K562 (cell line): Measurements from ENCODE around the gene EN2. TPM values are rescaled to one million over a fixed set of nuclear protein-coding genes. Genes with fewer than 3 reads are reported as not detected.

Experiments used
- ATAC-seq: fragments of 200-7000 bp; cut with Tn5 transposase; 3 replicates; pipeline ENCODE4 v1.9.1; 2020; ENCODE audit warnings: moderate library complexity
- BruUV-seq: library from RNA; stranded (reverse); fragments of 400-500 nt; replicated peaks from 2 replicates; lab custom pipeline; 2021; lab: Mats Ljungman, UMichigan
- CTCF ChIA-PET: fragments of 300-600 bp; formaldehyde crosslinking; extraction: SDS; loops from one replicate; lab custom pipeline; 2021; ENCODE audit warnings: low intra/inter-chr PET ratio; lab: Yijun Ruan, JAX
- POLR2A ChIA-PET: fragments of 300-600, 350-650 bp; sonication (Branson Sonifier 250); formaldehyde crosslinking; extraction: SDS; loops from one replicate; lab custom pipeline; 2021; ENCODE audit warnings: antibody characterized with exemption, inconsistent platforms; lab: Yijun Ruan, JAX
- DNase-seq, 4 experiments: peaks; one replicate each; pipeline versions ENCODE4 v3.0.0 to v3.0.0-alpha.2; 2011 to 2018; ENCODE audit warnings: low spot score in 3 of 4, mixed read lengths in 3 of 4; ENCODE audit errors: extremely low read depth in 1 of 4
- FAIRE-seq: peaks from 2 replicates; lab custom pipeline; 2011; peaks lifted over from hg19 to GRCh38; lab: Jason Lieb, UNC
- H2AFZ ChIP-seq: 2 replicates; pipeline ENCODE4 v1.6.0; 2011; ENCODE audit warnings: low read depth, low read length, control low read depth, inconsistent platforms
- H3K27ac ChIP-seq: fragments of 200-600 bp; 3 replicates; pipeline ENCODE4 v1.8.0; 2011; ENCODE audit warnings: low read depth, mild to moderate bottlenecking, control low read depth, inconsistent platforms, low read length, moderate library complexity, mixed read lengths; ENCODE audit errors: extremely low read depth
- H3K27me3 ChIP-seq, 2 experiments: fragments of 300-600 bp in 1 of 2; 2 replicates in 1 of 2; 3 replicates in 1 of 2; pipeline versions ENCODE4 v1.6.0 to v1.8.0; 2011; ENCODE audit warnings: inconsistent platforms in 2 of 2, low read length in 2 of 2, mild to moderate bottlenecking in 1 of 2, mixed read lengths in 1 of 2, moderate library complexity in 1 of 2; ENCODE audit not compliant: control insufficient read depth in 2 of 2, insufficient read depth in 2 of 2
- H3K36me3 ChIP-seq: fragments of 300-600 bp; 3 replicates; pipeline ENCODE4 v1.8.0; 2011; ENCODE audit warnings: mild to moderate bottlenecking, low read length, inconsistent platforms; ENCODE audit not compliant: control insufficient read depth, insufficient read depth
- H3K4me1 ChIP-seq, 2 experiments: fragments of 200-600 bp in 1 of 2; replicated peaks in 1 of 2; 2 replicates in 1 of 2; 3 replicates in 1 of 2; pipeline versions ENCODE4 v1.5.1 to v1.8.0; 2011; ENCODE audit warnings: inconsistent platforms in 2 of 2, low read length in 2 of 2, mild to moderate bottlenecking in 1 of 2, mixed read lengths in 1 of 2, moderate library complexity in 1 of 2; ENCODE audit not compliant: control insufficient read depth in 2 of 2, insufficient read depth in 2 of 2
- H3K4me2 ChIP-seq: 2 replicates; pipeline ENCODE4 v1.6.1; 2011; ENCODE audit warnings: low read length, control low read depth, inconsistent platforms, mixed read lengths; ENCODE audit not compliant: insufficient read depth
- H3K4me3 ChIP-seq: fragments of 200-600 bp; sonication (generic), shearing (Covaris generic); 2 replicates; pipeline ENCODE4 v1.5.1; 2016; ENCODE audit warnings: control low read depth, inconsistent platforms
- H3K79me2 ChIP-seq: fragments of 200-600 bp; 3 replicates; pipeline ENCODE4 v1.8.0; 2011; ENCODE audit warnings: low read length, inconsistent platforms; ENCODE audit not compliant: control insufficient read depth, insufficient read depth
- H3K9ac ChIP-seq, 2 experiments: 2 replicates each; pipeline versions ENCODE4 v1.6.0 to v1.6.1; 2011; ENCODE audit warnings: low read depth in 2 of 2, low read length in 2 of 2, control low read depth in 1 of 2, inconsistent platforms in 1 of 2, mild to moderate bottlenecking in 1 of 2, mixed read lengths in 1 of 2; ENCODE audit not compliant: insufficient read depth in 1 of 2
- H3K9me1 ChIP-seq: one replicate; pipeline ENCODE4 v1.6.0; 2011; ENCODE audit warnings: inconsistent platforms, mild to moderate bottlenecking, low read length, moderate library complexity; ENCODE audit not compliant: control insufficient read depth, insufficient read depth
- H3K9me3 ChIP-seq: replicated peaks from 2 replicates; pipeline ENCODE4 v1.5.1; 2011; ENCODE audit warnings: low read depth, low read length, inconsistent platforms; ENCODE audit not compliant: control insufficient read depth, insufficient read depth
- H4K20me1 ChIP-seq: replicated peaks from 2 replicates; pipeline ENCODE4 v1.6.1; 2011; ENCODE audit warnings: low read length, inconsistent platforms, mixed read lengths; ENCODE audit not compliant: control insufficient read depth, insufficient read depth
- EHMT2 ChIP-seq: fragments of 450-650 bp; IDR thresholded peaks from 2 replicates; pipeline ENCODE4 v1.6.1; 2018; ENCODE audit warnings: antibody characterized with exemption
- EZH2 ChIP-seq: IDR thresholded peaks from 2 replicates; pipeline ENCODE4 v1.6.1; 2012; ENCODE audit warnings: low read depth, mild to moderate bottlenecking, inconsistent platforms, low read length, borderline replicate concordance
- WGBS: fragments of 100-300 bp; shearing (Covaris generic); methylation state at CpG from one replicate; pipeline ENCODE4 v1.1.6; 2016; ENCODE audit warnings: low coverage, mixed read lengths; ENCODE audit not compliant: insufficient coverage; ENCODE audit errors: missing lambda C conversion rate; 5-methylcytosine and 5-hydroxymethylcytosine counted together
- in situ Hi-C: fragments of 300-500 bp; cut with MboI; formaldehyde crosslinking; loops from 4 replicates; pipeline ENCODE4 v1.15.0; 2018; ENCODE audit warnings: inconsistent platforms, mixed read lengths
- intact Hi-C: fragments of 100-400 bp; cut with micrococcal nuclease; formaldehyde crosslinking; loops from 2 replicates; pipeline ENCODE4 v1.14.2; 2022
- polyA plus RNA-seq, 8 experiments: library from polyadenylated mRNA; depleted of rRNA in 4 of 8; stranded (reverse) in 5 of 8; unstranded in 3 of 8; fragments of >200 nt; fragmentation: Nextera tagmentation in 2 of 8; fragmentation: Illumina TruSeq in 1 of 8; extraction: Ambion mirVana in 2 of 8; extraction: Trizol in 1 of 8; gene quantifications; 2 replicates each; pipeline versions ENCODE4 v1.2.1 to v1.2.3, GENCODE V29; 2011 to 2014; ENCODE audit warnings: inconsistent platforms in 1 of 8, missing spikeins in 1 of 8
- total RNA-seq, 7 experiments: library from RNA; depleted of rRNA in 6 of 7; stranded (reverse); fragments of >200 nt in 6 of 7; fragmentation: Illumina TruSeq in 2 of 7; extraction: Trizol in 2 of 7; gene quantifications; 2 replicates each; pipeline versions ENCODE4 v1.2.1 to v1.2.3, GENCODE V29; 2011 to 2021; ENCODE audit warnings: low replicate concordance in 1 of 7
- TF ChIP-seq, protein P1 (sequence below): IDR thresholded peaks from 3 replicates; pipeline ENCODE4 v1.6.1; 2011; ENCODE audit warnings: borderline replicate concordance, mild to moderate bottlenecking, moderate library complexity; ENCODE audit not compliant: insufficient read length; ENCODE audit errors: extremely low read depth

EN2 gene
- total and polyA plus RNA-seq, 9 of the 15 experiments (the other 6 are each of a cell fraction or from before 2014, with no cell fraction given): 0.04 TPM; not detected in 7

DNA sequence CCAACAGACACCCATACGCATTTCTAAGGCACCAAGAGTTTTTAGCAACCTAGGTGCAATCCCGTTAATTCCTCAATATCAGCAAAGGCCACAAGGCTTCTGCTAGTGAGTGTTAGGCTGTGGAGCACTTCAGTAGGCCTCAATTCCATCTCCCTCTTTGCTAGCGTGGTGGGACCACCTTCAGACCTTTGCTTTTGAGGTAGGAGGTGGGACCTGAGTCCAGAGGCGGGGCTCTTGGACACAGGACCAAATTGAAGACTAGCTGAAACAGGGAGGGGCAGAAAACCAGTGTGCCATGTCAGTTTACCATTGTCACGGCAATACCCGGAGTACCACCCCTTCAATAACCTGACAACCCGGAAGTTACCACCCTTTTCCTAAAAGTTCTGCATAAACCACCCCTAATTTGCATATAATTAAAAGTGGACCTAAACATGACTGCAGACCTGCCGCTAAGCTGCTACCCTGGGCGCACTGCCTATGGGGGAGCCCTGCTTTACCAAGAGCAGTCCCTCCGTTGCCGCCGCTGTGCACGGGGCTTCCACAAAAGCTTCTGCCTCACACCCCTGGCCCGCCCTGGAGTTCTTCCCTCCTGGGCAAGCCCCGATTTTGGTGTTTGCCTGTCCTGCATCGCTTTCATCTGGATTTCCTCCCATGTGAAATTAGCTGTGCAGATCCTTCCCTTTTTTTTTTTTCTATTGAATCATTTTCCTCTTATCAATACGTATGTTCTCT is 41.1 kb upstream of the EN2 start:
- Histone ChIP-seq H3K4me2 (no peak overlapping the region), H3K27me3 (peaks cover 55 to 84% of the 10 kb centered on the region in 2 experiments), H3K4me3 (no peak overlapping the region), H3K9me1 (peaks cover 2% of the 10 kb centered on the region), H3K27ac (no peak overlapping the region), H3K9ac (no peak overlapping the region), H3K36me3 (no peaks in the 10 kb centered on the region), H4K20me1 (peaks cover 13% of the 10 kb centered on the region), H3K4me1 (peaks cover 0 to 11% of the 10 kb centered on the region in 2 experiments; a peak in 2 of 5 replicates), H3K9me3 (no peaks in the 10 kb centered on the region; the same call in 1 of the 2 replicates), H3K79me2 (no peaks in the 10 kb centered on the region), H2AFZ (no peak overlapping the region)
- no peak for FAIRE-seq
- 4% methylated on average over 17 of the region's 17 CpGs for WGBS
- ChIA-PET POLR2A (no interaction called here), CTCF (interaction anchor here (0.6 kb wide), 1 partner anchor 1131 kb away, joined by 3 read pairs; no protein-coding TSS in a partner anchor)
- no peak for TF ChIP-seq EHMT2
- TF ChIP-seq, protein P1, sequence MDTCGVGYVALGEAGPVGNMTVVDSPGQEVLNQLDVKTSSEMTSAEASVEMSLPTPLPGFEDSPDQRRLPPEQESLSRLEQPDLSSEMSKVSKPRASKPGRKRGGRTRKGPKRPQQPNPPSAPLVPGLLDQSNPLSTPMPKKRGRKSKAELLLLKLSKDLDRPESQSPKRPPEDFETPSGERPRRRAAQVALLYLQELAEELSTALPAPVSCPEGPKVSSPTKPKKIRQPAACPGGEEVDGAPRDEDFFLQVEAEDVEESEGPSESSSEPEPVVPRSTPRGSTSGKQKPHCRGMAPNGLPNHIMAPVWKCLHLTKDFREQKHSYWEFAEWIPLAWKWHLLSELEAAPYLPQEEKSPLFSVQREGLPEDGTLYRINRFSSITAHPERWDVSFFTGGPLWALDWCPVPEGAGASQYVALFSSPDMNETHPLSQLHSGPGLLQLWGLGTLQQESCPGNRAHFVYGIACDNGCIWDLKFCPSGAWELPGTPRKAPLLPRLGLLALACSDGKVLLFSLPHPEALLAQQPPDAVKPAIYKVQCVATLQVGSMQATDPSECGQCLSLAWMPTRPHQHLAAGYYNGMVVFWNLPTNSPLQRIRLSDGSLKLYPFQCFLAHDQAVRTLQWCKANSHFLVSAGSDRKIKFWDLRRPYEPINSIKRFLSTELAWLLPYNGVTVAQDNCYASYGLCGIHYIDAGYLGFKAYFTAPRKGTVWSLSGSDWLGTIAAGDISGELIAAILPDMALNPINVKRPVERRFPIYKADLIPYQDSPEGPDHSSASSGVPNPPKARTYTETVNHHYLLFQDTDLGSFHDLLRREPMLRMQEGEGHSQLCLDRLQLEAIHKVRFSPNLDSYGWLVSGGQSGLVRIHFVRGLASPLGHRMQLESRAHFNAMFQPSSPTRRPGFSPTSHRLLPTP: no peak
- peak; percentile 60; the same call in 1 of the 2 replicates for TF ChIP-seq EZH2
- in situ Hi-C loops: no loop called here
- intact Hi-C loops: no loop called here
- no peak for ATAC-seq
- BruUV-seq: no TSS peak
- DNase-seq: no peak
